Measurements from ENCODE around the gene CLCN7.
"Not testable (repeated sequence)": the region's sequence is repeated elsewhere in the genome, so short reads cannot be mapped to it uniquely, and the experiment has no call there.

The CLCN7 gene

DNA sequence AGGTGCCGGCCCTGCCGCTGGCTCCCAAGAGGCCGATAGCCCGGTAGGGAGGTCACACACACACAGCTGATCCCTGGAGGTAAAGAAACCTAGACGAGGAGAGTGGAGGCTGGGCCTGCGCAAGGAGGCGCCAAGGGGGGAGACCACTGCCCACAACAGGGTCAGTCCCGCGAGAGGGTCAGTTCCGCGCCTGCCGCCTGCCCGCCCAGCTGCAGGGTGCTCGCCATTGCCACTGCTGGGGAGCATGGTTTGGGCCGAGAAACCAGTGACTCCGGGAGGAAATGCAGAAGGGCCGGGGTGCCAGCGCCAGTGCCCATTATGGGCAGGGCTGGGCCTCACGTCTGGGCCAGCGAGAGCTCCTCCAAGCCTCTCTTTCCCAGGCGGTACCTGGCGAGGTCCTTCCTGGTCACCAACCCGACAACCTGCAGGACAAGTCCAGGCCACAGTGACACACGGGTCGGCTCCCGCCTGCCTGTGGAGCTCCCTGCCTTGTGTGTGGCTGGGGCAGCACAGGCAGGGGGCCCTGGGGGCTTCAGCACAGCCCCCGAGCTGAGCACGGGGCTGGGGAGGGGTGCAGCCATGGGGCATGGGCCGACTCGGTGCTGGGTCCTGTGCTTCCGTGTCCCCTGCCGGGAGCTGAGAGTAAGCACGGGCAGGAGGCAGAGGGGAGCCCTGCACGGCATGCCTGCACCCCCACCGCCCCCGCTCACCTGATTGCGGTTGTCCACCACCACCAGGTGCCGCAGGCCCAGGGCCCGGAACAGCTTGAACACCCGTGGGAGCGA is 28.3 kb downstream of the CLCN7 start:
- DNase-seq (ENCODE audit: low read depth in 2 of 2): no peak

GRCh38 chr16:1445518-1446203 is 29.2 kb downstream of the CLCN7 start:
- no peak for DNase-seq (ENCODE audit: low read depth in 2 of 2)

DNA sequence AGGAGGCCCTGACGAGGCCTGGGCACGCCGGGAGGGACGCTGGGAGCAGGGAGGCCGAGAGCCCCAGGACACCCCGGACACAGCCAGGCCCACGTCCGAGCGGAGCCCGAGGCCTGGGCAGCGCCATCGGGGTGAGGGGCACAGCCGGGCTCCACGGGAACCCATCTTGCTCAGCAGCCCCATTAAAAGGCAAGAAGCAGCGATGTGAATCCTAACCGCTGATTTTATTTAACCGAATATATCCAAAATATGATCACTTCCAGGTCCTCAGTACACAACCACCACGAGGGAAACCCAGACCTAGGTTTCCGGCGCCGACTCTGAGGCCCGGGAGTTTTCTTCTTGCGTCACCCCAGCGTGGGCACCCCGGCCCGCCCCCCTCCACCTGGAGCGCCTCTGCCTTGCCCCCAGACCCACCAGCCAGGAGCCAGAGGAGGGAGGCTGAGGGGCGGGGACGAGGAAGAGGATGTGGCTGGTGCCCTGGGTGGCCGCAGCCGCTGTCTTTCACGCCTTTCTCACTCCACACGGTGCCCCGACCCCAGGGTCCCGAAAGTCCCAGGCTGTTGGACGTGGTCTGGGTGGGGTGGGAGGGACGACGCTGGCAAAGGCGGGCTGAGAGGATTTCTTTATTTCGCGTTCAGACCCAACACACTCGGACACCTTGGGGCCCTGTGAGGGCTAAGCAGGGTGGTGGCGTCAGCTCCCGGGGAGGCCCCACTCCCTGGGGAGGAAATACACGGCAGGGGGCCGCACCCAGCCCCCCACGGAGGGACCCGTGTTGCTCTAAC is 29.9 kb downstream of the CLCN7 start:
- DNase-seq (ENCODE audit: low read depth in 2 of 2): no peak

DNA sequence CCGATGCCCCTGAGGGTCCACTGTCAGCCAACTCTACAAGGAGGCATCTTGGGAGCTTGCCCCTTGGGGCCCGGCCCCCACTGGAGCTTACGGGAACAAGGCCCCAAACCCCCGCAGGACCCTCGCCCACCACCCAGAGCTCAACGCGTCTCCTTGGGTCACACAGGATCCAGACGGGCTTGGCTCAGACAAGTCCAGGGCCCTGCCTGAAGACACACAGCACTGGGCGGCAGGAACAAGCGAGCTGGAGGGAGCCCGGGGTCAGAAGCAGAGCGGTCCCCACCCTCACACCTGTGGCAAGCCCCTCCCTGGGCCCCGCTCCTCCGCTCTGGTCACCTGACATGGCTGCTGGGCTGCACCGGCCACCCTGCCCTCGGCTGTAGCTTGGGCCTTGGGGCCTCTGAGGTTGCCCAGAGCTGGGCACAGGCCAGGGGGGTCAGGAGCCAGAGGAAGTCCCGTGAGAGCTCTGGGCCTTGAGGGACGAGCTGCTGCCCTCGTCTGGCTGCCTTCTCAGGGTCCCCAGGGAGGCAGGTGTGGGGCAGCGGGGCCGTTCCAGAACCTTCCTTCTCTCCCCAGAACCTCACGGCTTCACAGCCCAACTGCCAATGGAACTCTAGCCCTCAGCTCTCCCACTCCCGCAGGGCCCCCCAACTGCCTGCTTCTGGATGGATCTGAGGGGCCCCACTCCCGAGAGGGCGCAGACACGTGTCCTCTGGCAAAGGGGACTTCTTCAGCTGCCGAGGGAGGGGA is 30.7 kb downstream of the CLCN7 start, which contains the start of gene CCDC154:
Gene CCDC154, minus strand, starts transcription at position 577 of the 750 bp plus-strand sequence. Its CDS starts 234 bp downstream, at position 343.
- no peak for DNase-seq (ENCODE audit: low read depth in 2 of 2)

DNA sequence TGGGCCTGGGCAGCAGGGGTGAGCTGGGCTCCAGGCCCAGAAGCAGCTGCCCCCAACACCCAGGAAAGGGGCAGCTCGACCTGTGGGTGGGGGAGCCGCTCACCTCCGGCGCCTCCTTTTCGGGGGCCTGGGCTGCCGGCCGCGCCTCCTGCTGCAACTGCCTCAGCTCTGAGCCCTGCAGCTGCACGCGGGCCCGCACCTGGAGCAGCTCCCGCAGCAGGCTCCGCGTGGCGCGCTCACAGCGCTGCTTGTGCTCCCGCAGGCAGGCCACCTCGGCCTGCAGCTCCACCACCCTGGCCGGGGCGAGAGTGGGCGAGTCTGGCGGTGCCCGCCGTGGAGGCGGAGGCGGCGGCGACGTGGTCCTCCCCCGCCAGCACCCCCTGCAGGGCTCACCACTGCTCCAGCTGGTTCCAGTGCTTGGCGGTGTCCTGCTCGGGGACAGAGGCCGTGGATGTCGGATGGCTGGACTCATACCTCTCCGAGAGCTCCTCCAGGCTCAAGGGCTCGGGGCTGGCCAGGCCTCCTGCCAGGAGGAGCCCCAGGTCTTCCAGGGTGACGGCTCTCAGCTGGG is 31.3 kb downstream of the CLCN7 start:
- no peak for DNase-seq (ENCODE audit: low read depth in 2 of 2)

- DNase-seq (ENCODE audit: low read depth in 2 of 2): no peak
Measured at GRCh38 chr16:1442697-1443096, 32.1 kb downstream of the CLCN7 start.

GRCh38 chr16:1441391-1441829 is 33.4 kb downstream of the CLCN7 start:
- no peak for DNase-seq (ENCODE audit: low read depth in 2 of 2)

DNA sequence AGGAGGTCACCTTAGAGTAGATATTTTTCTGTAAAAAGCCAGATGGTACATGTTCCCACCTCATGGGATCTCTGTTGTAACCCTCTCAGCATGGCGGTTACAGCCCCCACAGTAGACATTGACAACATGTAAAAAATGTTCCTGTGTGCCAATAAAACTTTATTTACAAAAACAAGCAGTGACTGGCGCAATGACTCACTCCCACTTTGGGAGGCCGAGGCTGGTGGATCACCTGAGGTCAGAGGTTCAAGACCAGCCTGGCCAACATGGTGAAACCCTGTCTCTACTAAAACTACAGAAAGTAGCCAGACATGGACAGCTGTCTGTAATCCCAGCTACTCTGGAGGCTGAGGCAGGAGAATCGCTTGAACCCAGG is 35.1 kb downstream of the CLCN7 start:
- not testable (repeated sequence) for DNase-seq (ENCODE audit: low read depth in 2 of 2)

DNA sequence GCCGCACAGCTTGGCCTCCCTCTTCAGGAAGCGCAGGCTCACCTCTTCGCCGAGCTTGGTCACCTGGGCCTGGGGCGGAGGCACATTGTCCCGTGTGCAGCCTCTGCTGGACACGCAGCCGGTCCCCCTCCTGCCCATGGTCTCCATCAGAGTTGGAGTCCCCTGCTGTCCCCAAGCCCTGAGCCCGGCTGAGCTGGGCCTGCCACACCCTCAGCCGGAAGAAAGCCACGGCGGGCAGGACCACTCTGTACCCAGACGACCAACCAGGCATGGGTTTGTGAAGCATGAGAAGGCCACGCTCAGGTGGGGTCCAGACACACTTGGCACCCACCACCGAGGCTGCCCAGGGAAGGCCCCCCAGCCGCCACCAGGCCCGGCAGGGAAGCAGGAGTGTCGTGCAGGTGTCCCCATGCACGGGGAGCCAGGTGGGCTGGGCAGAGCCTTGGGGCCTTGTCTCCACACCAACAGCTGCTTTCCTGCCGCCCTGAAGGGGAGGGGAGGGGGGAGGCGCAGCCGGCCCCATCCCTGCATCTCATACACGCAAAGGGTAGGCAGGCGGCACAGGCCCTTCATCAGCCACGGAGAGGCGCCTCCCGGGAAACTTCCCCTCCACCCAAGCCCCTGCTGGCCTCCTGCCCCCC is 35.6 kb downstream of the CLCN7 start:
- DNase-seq (ENCODE audit: low read depth in 2 of 2): no peak

DNA sequence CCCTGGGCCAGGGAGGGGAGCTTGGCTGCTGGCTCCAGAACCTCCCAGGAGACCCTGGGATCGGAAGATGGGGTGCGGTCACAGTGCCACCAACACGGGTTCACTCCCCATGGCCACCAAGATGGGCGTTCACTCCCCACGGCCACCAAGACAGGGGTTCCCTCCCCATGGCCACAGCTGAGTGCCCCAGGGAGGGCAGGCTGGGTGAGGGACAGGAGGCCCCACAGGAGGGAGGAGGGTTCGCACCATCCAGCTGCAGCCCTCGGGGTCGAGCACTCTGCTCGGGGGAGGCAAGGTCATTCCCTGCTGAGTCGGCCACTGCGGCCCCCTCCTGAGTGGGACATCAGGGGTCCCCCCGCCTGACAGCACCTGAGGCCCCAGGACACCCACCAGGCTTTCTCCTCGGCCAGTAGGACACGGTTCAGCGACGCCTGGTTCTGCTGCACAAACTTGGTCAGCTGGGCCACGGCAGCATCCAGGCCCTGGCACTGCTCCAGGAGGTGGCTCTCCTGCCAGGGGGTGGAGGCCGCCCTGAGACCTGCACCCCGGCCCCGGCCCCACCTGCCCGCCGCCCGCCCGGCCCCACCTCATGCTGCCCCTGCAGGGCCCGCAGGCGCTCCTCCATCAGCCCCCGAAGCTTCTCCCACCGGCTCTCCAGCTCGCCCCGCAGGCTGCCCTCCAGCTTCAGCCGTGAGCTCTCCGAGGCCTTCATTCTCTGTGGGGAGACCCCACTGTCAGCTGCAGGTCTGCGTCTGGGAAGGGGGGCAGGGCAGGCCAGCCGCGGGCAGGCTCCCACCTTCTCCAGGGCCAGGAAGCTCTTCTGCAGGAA is 36.4 kb downstream of the CLCN7 start:
- DNase-seq (ENCODE audit: low read depth in 2 of 2): no peak

DNA sequence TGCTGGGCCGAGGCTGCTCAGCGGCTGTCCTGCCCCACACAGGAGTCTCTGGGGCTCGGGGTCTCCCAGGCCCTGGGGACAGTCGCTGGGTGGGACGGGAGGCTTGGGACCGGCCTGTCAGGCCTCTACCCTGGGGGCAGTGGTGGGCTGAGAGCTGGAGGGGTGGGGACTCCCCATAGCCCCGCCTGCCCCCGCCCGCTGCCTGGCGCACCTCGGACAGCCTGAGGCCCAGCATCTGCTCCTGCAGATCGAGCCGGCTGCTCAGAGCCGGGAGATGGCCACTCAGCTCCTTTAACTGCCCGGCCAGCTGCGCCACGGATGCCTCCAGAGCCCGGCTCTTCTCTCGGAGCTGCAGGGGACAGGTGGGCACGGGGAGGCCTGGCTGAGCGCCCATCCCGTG is 37.2 kb downstream of the CLCN7 start:
- no peak for DNase-seq (ENCODE audit: low read depth in 2 of 2)

DNA sequence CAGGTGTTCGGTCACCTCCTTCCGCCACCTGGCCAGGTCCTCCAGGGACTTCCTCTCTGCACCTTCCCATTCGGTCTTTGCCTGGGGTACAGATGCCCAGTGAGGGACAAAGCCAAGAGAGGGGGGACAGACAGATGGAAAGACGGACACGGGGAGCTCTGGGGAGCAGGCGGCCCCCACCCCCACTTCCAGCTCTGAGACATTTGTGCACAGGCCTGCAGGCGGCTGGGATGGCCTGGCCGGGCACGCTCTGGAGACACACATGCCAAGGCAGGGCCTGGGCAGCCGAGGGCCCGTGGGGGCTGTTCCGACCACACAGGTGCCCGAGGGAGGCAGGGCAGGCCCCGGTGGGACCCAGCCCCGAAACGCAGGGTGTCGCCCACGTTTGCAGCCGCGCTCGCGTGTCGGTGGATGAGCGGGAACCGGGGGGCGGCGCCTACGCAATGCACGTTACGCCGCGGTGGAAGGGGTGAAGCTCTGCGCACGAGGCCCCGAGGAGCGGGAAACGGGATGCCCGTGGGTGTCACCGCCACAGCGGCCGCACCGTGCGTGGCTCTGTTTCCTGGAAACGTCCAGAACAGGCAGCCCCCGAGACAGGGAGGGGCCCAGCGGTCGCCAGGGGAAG is 38.0 kb downstream of the CLCN7 start:
- no peak for DNase-seq (ENCODE audit: low read depth in 2 of 2)

- no peak for DNase-seq (ENCODE audit: low read depth in 2 of 2)
Measured at GRCh38 chr16:1435921-1436697, 38.7 kb downstream of the CLCN7 start.

DNA sequence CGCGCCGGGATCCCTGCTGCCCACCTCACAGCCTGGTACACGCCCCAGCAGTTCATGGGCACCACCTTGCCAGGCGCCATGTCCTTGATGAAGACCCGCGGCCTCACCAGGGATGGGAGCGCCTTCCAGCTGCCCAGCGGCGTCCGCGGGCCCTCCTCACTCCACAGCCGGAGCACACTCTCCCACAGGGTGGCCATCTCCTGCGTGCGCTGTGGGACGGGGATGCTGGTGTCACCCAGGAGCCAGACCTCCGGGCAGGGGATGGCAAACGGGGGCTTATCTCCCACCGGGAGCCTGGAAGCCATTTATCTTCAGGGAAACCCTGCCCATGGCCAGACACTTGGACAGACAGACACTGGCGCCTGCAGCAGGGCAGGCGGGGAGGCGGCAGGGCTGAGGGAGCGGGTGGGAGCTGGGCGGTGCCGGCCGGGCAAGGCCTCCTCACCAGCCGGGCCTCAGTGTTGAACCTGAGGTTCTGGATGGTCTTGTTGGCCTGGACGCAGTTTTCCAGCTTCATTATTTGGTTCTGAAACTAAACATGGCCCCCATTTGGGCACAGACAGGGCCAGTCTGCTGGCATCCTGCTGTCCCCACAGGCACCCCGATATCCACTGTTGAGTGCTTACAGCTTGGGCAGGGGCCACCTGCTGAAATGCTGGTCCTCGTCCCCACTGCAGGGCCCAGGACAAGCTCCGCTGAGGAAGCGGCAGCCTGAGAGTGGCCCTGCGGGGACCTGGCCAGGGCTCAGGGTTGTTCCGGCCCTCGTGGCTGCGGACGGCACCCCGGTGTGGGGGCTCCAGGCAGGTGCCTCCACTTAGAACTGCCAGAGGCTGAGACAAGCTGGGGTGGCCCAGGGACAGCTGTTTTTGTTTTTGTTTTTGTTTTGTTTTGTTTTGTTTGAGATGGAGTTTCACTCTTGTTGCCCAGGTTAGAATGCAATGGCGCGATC is 39.9 kb downstream of the CLCN7 start:
- no peak for DNase-seq (ENCODE audit: low read depth in 2 of 2)

GRCh38 chr16:1433756-1434155 is 41.1 kb downstream of the CLCN7 start:
- DNase-seq (ENCODE audit: low read depth in 2 of 2): no peak

GRCh38 chr16:1433263-1433560 is 41.6 kb downstream of the CLCN7 start:
- no peak for DNase-seq (ENCODE audit: low read depth in 2 of 2)

DNA sequence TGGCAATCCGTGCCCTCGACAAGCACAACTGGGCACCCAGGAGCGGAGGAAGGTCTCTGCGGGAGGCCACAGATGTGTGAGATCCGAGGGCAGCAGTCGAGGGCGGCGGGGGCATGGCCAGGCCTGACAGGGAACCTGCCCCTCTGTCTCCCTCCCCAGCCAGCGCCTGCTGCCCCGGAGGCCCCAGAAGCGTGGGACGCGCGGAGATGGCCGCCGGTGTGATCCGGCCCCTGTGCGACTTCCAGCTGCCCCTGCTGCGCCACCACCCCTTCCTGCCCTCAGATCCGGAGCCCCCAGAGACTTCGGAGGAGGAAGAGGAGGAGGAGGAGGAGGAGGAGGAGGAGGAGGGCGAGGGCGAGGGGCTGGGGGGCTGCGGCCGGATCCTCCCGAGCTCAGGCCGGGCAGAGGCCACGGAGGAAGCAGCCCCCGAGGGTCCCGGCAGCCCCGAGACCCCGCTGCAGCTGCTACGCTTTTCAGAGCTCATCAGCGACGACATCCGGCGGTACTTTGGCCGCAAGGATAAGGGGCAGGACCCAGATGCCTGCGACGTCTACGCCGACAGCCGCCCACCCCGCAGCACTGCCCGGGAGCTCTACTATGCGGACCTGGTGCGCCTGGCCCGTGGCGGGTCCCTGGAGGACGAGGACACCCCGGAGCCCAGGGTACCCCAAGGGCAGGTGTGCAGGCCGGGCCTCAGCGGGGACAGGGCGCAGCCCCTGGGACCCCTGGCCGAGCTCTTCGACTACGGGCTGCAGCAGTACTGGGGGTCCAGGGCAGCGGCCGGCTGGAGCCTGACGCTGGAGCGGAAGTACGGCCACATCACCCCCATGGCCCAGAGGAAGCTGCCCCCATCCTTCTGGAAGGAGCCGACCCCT is 42.2 kb downstream of the CLCN7 start:
- DNase-seq (ENCODE audit: low read depth in 2 of 2): no peak
